GM12864 (cell line): ENCODE data around the gene MAP3K5.

Experiments
- DNase-seq: peaks from one replicate; pipeline ENCODE4 v3.0.0-alpha.2; 2011; ENCODE audit warnings: low read depth
- H3K4me3 ChIP-seq: 2 replicates; pipeline ENCODE4 v1.5.1; 2011; ENCODE audit warnings: mild to moderate bottlenecking, low read depth, low read length, control low read depth
- CTCF ChIP-seq: IDR thresholded peaks from 2 replicates; pipeline ENCODE4 v1.5.1; 2011; ENCODE audit warnings: low read depth, mild to moderate bottlenecking, moderate library complexity, low read length, control low read depth, inconsistent platforms; ENCODE audit errors: missing control alignments

MAP3K5 gene

GRCh38 chr6:136641166-136641565, 151.1 kb downstream of the MAP3K5 start:
- DNase-seq, result no peak
- no peak for TF ChIP-seq CTCF
- no peak overlapping the region for H3K4me3 ChIP-seq

- no peak for TF ChIP-seq CTCF
- no peak for DNase-seq
Observed at GRCh38 chr6:136640132-136640915, 152.0 kb downstream of the MAP3K5 start.

GRCh38 chr6:136639702-136640101, 152.6 kb downstream of the MAP3K5 start:
- H3K4me3 ChIP-seq, result no peak overlapping the region
- DNase-seq, result no peak
- TF ChIP-seq CTCF, result no peak

More at GRCh38 chr6:136640132-136640915, 152.0 kb downstream of the MAP3K5 start:
- no peak overlapping the region for H3K4me3 ChIP-seq

GRCh38 chr6:136635615-136636014, 156.7 kb downstream of the MAP3K5 start:
- TF ChIP-seq CTCF, result no peak
- H3K4me3 ChIP-seq, result no peak overlapping the region
- no peak for DNase-seq

GRCh38 chr6:136633355-136633754, 158.9 kb downstream of the MAP3K5 start:
- H3K4me3 ChIP-seq, result no peak overlapping the region
- no peak for DNase-seq
- TF ChIP-seq CTCF, result no peak

GRCh38 chr6:136628996-136629395, 163.3 kb downstream of the MAP3K5 start:
- no peak for TF ChIP-seq CTCF
- no peak for DNase-seq
- no peak overlapping the region for H3K4me3 ChIP-seq

- no peak overlapping the region for H3K4me3 ChIP-seq
- no peak for TF ChIP-seq CTCF
- no peak for DNase-seq
Observed at GRCh38 chr6:136627191-136627590, 165.1 kb downstream of the MAP3K5 start.
